ENCODE measurements around the gene DSCAM. TPM values are rescaled to one million over a fixed set of nuclear protein-coding genes. Genes with fewer than 3 reads are reported as not detected.

DSCAM gene
- total RNA-seq, 1 experiment from 2014 or later, result 0.66 TPM

DNA sequence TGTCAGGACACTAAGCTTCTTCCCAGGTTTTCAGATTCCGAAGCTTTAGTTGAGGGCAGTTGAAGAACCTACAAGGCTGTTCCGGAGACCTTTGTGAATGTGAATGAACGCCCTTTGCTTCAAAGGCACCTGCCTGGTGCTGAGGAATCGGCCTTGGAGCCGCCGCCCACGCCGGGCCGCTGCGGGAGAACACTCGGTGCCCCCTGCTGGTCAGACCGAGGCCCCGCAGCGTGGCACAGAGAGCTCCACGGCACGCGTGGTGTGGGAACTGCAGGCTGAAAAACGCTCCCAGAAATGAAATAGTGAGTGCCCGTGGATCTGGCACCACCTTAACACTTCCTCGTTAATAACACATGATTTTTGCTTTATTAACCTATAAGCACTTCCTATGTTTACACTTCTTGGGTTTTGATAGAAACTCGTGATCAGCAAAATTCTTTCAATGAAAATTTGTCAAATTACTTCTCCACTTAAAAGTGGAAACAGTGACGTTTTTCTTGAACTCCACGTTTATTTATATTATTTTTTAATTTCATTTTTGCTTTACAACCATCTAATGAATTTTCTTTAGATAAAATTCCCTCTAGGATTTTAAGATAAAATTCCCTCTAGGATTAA lies 460.6 kb downstream of the DSCAM start:
- DNase-seq, result peak; percentile 71
- Histone ChIP-seq H3K27me3 (ENCODE audit: control insufficient read depth, insufficient read depth, low read length) (no peaks in the 10 kb centered on the region), H3K4me3 (ENCODE audit: insufficient read depth, low read depth, low read length) (no peak overlapping the region), H3K36me3 (replicated peaks; ENCODE audit: control insufficient read depth, insufficient read depth, low read length) (no peaks in the 10 kb centered on the region)

DNA sequence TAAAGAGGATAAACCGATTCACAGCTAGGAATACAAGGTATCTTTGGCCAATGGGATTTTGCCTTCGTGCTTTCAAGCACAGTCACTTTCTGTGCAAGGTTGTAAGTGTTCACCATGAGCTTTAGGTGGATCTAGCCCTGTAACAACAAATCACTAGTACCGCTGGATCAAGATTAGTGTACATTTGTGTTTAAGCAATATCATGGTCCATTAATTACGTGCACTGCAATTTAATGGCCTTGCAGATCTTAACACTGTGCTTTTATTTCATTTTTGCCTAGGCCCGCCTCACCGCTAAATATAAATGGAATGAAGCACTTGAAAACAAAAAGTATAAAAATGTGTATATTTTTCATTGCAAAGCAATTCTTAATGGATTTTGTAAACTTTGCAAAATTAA lies 461.1 kb downstream of the DSCAM start:
- Histone ChIP-seq H3K27me3 (ENCODE audit: control insufficient read depth, insufficient read depth, low read length) (no peaks in the 10 kb centered on the region), H3K36me3 (replicated peaks; ENCODE audit: control insufficient read depth, insufficient read depth, low read length) (no peaks in the 10 kb centered on the region), H3K4me3 (ENCODE audit: insufficient read depth, low read depth, low read length) (no peak overlapping the region)
- no peak for DNase-seq

DNA sequence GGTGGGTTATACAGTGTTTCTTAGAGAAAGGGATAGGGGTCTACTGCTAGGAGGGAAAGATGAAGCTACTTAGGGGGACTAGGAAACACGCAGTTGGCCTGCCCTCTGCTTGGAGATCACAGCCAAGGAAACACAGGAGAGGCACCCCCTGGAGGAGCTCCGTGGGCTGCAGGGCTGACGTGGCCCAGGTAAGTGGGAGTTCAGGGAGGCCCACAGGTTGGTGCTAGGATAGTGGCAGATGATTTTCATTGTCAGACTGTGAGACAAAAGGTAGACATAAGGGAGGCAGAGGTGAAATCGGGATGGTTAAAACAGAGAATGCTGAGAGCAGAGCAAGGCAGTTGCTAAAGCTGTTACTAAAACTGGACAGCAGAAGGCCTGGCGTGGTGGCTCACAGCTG lies 463.0 kb downstream of the DSCAM start:
- H3K36me3 ChIP-seq (replicated peaks; ENCODE audit: control insufficient read depth, insufficient read depth, low read length), result no peaks in the 10 kb centered on the region
- H3K4me3 ChIP-seq (ENCODE audit: insufficient read depth, low read depth, low read length), result no peak overlapping the region
- DNase-seq, result no peak
- H3K27me3 ChIP-seq (ENCODE audit: control insufficient read depth, insufficient read depth, low read length), result no peaks in the 10 kb centered on the region

DNA sequence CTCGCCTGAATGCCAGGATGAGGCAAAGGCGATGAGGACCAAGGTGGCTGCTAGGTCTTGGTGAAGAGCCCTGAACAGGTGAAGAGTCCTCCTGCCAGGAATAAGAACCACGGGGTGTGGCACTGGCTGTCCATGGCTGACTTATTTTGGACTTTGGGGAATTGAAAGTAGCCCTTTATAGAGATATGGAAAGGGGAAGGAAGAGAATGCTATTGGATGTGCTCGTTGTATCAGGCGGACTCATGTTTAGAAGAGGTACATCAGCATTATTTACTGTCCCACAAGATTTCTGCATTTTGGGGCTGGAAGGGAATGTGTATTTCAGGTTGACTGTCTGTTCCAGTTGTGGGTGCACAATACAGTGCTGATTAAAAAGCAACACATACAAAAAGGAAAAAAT lies 465.8 kb downstream of the DSCAM start:
- Histone ChIP-seq H3K4me3 (ENCODE audit: insufficient read depth, low read depth, low read length) (no peak overlapping the region), H3K27me3 (ENCODE audit: control insufficient read depth, insufficient read depth, low read length) (no peaks in the 10 kb centered on the region), H3K36me3 (replicated peaks; ENCODE audit: control insufficient read depth, insufficient read depth, low read length) (no peaks in the 10 kb centered on the region)
- DNase-seq, result no peak

DNA sequence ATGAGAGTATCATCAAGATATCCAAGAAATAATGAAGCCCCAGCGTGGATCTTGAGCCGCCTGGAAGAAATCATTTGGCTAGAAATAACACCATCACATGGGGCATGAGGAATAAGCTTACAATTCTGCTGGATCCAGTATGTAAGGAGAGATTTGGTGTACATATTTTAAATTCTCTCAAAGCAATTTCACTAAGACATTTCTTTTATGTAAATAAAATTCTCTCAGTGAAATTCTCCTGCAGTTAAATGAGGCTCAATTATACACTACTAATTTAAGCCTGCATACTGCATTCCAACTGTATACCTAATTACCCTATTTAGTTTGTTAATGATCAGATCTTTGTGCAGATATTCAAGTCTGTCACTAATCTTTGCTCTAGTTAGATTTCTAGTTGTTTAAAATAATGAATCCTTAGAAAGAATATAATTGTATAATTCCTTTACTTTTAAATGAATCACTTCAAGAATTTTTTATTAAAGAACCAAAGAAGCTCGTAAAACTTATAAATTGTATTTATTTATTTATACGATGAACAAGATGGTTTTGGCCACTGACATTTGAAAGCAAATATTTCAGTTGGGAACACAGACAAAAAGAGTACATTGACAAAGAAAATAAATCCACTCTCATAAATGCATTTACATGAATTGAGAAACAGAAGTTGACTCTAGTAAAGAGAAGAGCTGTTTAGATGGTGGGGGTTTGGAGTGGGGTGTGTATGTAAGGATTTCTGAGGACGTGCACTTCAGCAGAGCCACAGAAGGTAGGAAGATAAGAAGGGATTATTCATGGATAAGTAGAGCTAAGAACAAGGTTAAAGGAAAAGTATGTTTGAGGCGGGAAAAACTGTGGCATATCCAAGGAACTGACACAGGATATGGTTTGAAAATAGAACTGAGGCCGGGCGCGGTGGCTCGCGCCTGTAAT lies 466.8 kb downstream of the DSCAM start:
- DNase-seq, result no peak
- H3K27me3 ChIP-seq (ENCODE audit: control insufficient read depth, insufficient read depth, low read length), result no peaks in the 10 kb centered on the region
- no peak overlapping the region for H3K4me3 ChIP-seq (ENCODE audit: insufficient read depth, low read depth, low read length)
- H3K36me3 ChIP-seq (replicated peaks; ENCODE audit: control insufficient read depth, insufficient read depth, low read length), result no peaks in the 10 kb centered on the region

DNA sequence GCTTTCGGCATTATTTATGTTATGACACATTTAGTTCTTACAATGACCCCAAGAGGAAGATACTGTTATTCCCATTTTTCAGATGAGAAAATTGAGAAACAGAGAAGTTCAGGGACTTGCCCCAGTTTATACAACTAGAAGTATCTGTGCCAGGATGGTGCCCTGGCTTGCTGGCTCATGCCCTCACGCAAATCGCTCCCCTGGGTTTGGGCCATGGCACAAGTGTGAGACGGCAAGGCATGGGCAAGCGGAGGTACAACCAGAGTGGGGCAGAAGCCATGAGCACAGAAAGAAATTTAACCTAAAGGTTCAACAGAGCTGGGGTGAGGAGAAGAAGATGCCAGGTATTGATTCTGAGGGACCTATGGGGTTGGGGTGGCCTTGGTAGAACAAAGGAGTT lies 469.8 kb downstream of the DSCAM start:
- no peaks in the 10 kb centered on the region for H3K36me3 ChIP-seq (replicated peaks; ENCODE audit: control insufficient read depth, insufficient read depth, low read length)
- no peak overlapping the region for H3K4me3 ChIP-seq (ENCODE audit: insufficient read depth, low read depth, low read length)
- DNase-seq, result no peak
- no peaks in the 10 kb centered on the region for H3K27me3 ChIP-seq (ENCODE audit: control insufficient read depth, insufficient read depth, low read length)

DNA sequence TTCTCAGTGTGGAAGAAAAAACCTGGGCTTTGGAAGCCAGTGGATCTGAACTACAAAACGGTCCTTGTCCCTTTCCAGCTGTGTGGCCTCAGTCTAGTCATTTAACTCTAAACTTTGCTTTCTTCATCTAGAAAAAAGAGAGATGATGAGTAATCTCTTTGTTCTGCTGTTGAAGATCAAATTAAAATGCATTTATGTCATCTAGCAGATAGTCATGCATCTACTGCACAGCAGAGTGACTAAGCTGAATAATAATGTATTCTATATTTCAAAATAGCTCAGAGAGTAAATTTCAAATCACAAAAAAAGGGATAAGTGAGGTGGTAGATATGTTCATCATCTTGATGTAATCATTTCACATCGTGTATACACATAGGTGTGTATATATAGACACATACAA lies 473.2 kb downstream of the DSCAM start:
- no peak for DNase-seq
- H3K36me3 ChIP-seq (replicated peaks; ENCODE audit: control insufficient read depth, insufficient read depth, low read length), result no peaks in the 10 kb centered on the region
- no peaks in the 10 kb centered on the region for H3K27me3 ChIP-seq (ENCODE audit: control insufficient read depth, insufficient read depth, low read length)
- H3K4me3 ChIP-seq (ENCODE audit: insufficient read depth, low read depth, low read length), result no peak overlapping the region

DNA sequence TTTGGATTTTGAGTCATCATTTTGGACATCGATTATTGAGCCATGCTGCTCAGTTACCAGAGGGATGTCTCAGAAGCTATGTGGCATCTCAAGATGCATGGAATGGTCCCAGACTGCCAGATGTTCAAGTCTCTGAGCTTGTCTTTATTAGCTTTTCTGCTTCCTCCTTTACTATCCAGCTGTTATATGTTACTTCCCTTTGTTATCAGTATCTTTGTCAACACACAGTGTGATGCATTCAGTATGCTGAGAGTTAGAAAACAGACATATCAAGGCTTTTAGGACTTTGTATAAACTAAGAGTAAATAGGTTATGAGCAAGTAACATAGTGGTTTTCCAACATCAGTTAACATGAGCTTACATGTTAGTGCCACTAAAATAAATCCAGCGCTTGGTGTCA lies 474.5 kb downstream of the DSCAM start:
- H3K36me3 ChIP-seq (replicated peaks; ENCODE audit: control insufficient read depth, insufficient read depth, low read length), result no peaks in the 10 kb centered on the region
- H3K27me3 ChIP-seq (ENCODE audit: control insufficient read depth, insufficient read depth, low read length), result no peaks in the 10 kb centered on the region
- DNase-seq, result no peak
- no peak overlapping the region for H3K4me3 ChIP-seq (ENCODE audit: insufficient read depth, low read depth, low read length)

DNA sequence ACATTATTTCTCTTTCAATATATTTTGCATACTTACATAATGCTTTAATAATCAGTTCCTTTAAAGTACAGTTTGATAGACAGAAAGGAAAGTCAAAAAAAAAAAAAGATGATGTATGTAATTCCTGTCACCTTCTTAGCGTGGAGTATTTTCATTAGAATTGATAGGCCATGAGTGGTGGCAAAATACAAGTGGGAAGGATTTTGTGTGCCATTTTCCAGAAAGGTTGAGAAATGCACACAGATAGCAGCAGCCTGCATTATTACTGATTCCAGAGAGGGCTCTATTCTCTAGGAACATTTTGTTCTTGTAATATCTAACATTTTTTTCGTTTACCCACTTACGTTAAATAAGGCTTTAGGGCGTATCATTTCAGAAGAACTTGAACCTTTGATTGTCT lies 475.6 kb downstream of the DSCAM start:
- DNase-seq, result no peak
- Histone ChIP-seq H3K27me3 (ENCODE audit: control insufficient read depth, insufficient read depth, low read length) (no peaks in the 10 kb centered on the region), H3K4me3 (ENCODE audit: insufficient read depth, low read depth, low read length) (no peak overlapping the region), H3K36me3 (replicated peaks; ENCODE audit: control insufficient read depth, insufficient read depth, low read length) (no peaks in the 10 kb centered on the region)

DNA sequence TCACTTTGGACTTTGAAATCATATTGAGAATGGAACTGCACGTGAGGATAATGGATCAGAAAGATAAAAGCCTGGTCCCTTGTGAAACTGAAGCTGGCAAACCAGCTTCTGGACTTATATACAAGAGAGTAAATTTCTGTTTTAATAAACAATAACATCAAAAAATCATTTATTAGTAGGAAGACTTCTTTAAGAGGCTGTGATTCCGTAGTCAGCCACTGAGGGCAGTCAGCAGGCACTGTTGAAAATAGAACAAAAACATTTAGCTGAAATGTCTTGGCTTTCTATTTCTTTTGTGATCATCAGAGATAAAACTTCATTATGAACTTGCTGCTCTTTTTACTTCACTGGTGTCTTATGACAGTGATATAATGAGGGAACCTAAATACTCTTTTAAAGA lies 490.3 kb downstream of the DSCAM start:
- H3K36me3 ChIP-seq (replicated peaks; ENCODE audit: control insufficient read depth, insufficient read depth, low read length), result no peaks in the 10 kb centered on the region

DNA sequence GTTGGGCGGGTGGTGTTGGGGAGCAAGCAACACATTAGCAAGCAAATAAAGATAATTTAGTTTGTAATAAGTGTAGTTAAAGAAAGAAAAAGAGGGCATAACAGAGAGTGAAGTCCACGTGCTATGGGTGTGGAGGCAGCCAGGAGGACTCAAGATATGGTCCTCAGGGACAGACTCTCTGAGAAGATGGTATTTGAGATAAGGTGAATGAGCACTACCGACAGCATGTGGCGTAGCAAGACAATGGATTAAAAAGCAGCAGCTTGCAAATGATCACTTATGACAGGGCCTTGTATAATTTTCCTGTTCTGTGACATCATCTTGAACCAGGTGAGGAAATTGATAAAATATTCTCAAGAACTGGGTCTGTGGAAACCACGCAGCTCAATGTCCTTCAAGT lies 491.9 kb downstream of the DSCAM start:
- no peaks in the 10 kb centered on the region for H3K27me3 ChIP-seq (ENCODE audit: control insufficient read depth, insufficient read depth, low read length)
- H3K4me3 ChIP-seq (ENCODE audit: insufficient read depth, low read depth, low read length), result no peak overlapping the region
- no peaks in the 10 kb centered on the region for H3K36me3 ChIP-seq (replicated peaks; ENCODE audit: control insufficient read depth, insufficient read depth, low read length)
- DNase-seq, result no peak

More for the DNA sequence above, 490.3 kb downstream of the DSCAM start:
- DNase-seq, result no peak
- H3K4me3 ChIP-seq (ENCODE audit: insufficient read depth, low read depth, low read length), result no peak overlapping the region
- no peaks in the 10 kb centered on the region for H3K27me3 ChIP-seq (ENCODE audit: control insufficient read depth, insufficient read depth, low read length)

DNA sequence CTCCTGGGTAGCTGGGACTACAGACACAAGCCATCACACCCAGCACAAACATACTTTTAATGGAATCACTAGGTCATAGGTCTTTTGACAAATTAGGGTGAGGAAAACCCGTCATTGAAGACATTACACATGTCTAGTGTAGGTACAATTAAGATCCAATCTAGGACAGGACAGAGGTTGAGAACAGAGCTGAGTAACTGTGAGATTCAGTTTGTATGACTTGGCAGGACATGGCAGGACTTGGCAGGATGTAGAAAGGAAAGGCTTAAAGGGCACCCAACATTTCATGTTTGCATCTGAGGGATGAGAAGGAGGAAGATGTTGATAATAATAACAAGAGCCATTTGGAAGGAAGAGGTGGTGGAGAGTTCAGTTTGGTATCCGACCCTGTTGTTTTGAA lies 496.0 kb downstream of the DSCAM start:
- no peak for DNase-seq
- no peaks in the 10 kb centered on the region for H3K36me3 ChIP-seq (replicated peaks; ENCODE audit: control insufficient read depth, insufficient read depth, low read length)
- no peaks in the 10 kb centered on the region for H3K27me3 ChIP-seq (ENCODE audit: control insufficient read depth, insufficient read depth, low read length)
- H3K4me3 ChIP-seq (ENCODE audit: insufficient read depth, low read depth, low read length), result no peak overlapping the region

DNA sequence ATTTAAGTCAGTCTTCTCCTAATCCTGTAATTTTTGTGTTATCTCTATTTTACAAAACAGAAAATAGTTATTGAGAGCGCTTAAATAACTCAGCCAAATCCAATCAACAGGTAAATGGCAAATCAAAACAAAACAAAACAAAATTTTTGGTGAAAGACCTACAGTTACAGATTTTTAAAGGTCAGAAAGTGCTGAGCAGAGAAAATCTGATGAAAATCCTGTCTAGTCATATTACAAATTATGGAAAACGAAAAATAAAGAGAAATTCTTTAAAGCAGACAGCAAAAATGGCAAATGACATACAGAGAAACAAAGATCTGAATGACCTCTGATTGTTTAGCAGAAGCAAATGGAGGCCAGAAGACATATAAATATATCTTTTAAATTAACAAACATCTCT lies 497.4 kb downstream of the DSCAM start:
- H3K36me3 ChIP-seq (replicated peaks; ENCODE audit: control insufficient read depth, insufficient read depth, low read length), result no peaks in the 10 kb centered on the region

DNA sequence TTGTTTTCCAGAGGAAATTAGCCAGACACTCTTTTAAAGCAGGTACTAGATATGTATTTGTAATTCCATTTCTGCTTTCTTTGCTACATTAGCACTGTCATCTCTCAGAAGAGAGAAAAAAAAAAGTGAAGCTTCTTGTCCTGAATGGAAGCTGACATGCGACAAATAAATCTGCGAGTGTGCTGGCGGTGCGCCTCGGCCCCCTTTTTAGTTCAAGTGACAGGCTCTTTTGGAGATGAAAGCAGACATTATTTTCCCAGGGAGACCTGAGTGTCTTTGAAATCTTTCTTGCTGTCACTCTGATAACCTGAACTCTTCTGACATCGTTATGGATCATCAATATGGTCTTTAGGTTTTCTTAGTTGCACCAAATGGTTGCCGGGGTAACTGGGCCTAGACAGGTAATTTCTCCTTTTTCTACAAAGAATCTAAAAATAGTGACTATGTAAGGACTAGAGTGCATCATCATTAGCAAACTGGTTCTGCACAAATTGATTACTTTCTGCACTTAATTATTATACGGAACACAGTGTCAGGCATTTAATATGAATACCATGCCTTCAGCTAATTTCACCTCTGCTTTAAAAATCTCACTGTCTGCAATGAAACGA lies 501.1 kb downstream of the DSCAM start:
- no peak overlapping the region for H3K4me3 ChIP-seq (ENCODE audit: insufficient read depth, low read depth, low read length)
- H3K27me3 ChIP-seq (ENCODE audit: control insufficient read depth, insufficient read depth, low read length), result no peaks in the 10 kb centered on the region
- H3K36me3 ChIP-seq (replicated peaks; ENCODE audit: control insufficient read depth, insufficient read depth, low read length), result no peaks in the 10 kb centered on the region
- no peak for DNase-seq

More for the DNA sequence above, 497.4 kb downstream of the DSCAM start:
- DNase-seq, result no peak
- Histone ChIP-seq H3K4me3 (ENCODE audit: insufficient read depth, low read depth, low read length) (no peak overlapping the region), H3K27me3 (ENCODE audit: control insufficient read depth, insufficient read depth, low read length) (no peaks in the 10 kb centered on the region)

DNA sequence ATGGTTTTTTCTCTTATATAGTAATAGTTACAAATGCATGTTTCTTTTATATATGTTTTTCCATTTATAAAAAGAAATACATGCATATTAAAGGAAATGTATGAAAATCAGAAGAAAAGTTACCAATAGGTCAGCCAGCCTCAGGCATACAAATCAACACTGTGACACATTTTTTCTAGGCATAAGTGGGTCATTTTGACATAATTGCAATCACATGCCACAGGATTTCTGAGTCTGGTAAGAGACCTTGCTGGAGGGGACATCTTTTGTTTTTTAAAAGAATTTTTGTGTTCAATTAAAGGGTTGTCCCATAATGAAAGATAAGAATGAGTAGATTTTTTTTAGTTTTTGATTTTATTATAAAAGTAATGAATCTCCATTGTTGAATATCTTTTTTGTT lies 506.6 kb downstream of the DSCAM start:
- DNase-seq, result no peak
- Histone ChIP-seq H3K27me3 (ENCODE audit: control insufficient read depth, insufficient read depth, low read length) (peaks cover 11% of the 10 kb centered on the region; the same call in 1 of the 2 replicates), H3K36me3 (replicated peaks; ENCODE audit: control insufficient read depth, insufficient read depth, low read length) (no peaks in the 10 kb centered on the region), H3K4me3 (ENCODE audit: insufficient read depth, low read depth, low read length) (no peak overlapping the region)
